GM04504 (cell line): ENCODE data around the gene FAM237B.

ENCODE experiments used
- DNase-seq: peaks from one replicate; pipeline ENCODE4 v3.0.0-alpha.2; 2012; ENCODE audit warnings: low read depth

FAM237B gene

DNA sequence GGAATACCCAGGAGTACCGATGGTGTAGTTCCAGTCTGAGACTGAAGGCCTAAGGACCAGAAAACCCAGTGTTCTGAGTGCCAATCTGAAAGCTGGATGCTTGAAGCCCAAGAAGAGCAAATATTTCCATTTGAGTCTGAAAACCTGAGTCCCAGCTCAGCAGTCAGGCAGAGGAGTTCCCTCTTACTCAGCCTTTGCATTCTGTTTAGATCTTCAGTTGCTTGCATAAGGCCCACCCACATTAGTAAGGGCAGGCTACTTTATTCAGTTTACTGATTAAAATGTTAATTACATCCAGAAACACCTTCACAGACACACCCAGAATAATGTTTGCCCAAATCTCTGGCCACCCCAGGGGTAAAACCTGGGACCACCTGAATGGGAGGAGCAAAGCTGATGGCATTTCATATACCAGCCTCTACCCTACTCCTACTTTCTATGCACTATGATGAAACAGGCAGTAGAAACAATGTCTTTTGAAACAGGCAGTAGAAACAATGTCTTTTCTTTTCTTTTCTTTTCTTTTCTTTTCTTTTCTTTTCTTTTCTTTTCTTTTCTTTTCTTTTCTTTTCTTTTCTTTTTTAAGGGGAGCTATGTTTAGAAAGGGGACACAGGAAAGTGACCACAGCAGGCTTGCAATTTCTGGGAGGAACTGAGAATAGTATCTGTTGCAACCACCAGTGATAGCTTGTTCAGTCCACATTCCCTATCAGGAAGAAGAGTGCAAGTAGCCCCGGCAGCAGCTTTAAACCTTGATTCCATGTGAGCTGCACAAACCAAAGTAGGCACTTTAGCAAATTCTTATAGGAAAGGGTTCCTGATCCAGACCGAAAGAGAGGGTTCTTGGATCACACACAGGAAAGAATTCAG is 30.6 kb downstream of the FAM237B start:
- no peak for DNase-seq

DNA sequence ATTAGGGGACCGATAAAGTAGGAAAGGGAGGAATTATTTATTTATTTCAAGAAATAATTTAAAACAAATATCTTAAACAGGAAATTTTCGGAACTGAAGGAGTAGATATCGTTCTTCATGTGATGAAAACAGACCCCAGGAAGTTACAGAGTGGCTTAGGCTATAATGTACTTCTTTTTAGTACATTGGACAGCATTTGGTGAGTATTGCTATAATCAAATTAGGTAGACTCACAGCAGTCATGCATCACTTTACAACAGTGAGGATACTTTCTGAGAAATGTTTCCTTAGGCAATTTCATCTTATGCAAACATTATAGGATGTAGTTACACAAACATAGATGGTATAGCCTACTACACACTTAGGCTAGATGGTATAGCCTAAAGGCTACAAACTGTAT is 33.0 kb downstream of the FAM237B start:
- no peak for DNase-seq

DNA sequence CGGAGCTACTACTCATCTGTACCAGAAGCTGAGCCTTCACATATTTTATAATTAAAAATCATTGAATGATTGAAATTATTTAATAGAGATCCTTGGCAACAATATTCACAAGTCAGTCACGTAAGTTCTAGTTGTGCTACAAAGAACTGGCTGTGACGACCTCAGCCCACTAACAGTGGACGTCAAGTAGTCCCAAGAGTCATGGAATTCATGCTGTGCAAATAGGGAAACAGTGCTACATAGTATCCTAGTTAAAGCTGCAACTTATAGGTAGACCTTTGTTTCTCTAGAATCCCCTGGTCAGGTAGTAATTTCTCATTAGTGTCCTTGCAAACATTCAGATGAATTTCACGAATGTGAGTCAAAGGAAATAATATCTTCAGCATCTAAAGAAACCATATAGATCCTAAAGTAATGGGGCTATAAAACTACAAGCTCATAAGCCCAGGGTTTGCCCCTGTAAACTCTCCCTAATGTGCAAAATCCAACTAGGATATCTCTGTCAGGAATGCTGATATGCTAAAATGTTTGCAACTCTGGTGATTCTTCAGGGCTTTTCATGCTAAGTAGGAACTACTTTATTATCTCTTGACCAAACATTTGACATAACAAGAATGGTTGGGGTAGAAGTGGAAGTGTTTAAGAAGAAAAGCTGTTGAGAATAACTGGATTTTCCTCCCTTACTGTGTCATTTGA is 44.9 kb downstream of the FAM237B start:
- DNase-seq, result no peak

DNA sequence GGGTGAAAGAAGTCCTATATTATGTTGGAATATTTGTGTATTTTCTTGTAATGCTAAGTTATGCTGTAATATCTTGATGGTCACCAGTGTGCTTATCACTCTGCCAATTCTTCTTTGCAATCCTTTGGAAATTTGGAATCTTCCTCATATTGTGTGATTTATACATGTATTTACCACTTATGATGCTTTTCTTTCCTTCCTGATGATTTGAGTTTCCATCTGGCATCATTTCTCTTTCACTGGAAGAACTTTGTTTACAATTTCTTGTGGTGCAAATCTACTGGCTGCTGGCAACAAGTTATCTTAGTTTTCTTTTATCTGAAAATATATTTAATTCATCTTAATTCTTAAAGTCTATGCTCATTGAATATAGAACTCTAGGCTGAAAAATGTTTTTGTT is 46.9 kb downstream of the FAM237B start:
- DNase-seq, result no peak

DNA sequence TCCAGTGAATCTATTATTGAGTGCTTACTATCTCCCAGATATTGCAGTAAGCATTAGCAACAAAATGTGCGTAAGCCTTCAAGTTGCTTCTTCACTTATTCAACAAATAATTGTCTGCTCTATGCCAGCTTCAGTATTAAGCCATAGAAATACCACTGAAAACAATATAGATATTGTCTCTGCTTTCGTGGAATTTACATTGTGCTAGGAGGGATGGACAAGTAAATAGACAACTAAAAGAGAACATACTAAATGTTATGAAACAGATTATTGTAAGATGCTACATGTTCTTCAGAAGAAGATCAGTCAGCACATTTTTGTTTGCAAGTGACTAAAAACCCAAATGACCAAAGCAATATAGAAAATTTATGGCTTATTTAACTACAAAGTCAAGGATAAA is 48.9 kb downstream of the FAM237B start:
- no peak for DNase-seq

DNA sequence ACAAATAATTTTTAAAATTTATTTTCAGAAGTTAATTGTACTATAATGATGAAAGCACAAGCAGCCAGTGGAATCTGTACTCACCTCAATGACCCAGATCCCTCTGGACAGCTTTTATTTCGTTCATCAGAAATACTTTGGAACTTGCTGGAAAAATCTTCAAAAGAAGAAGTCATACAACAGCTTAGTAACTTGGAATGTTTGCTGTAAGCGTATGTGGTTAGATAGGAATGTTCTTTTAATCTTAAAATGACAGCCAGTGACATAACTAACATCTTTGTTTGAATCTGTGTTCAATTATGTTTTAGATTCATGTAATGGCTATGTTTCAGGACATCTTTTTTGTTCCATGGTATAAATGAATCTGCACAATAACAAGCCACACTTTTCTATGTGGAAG is 49.4 kb downstream of the FAM237B start:
- DNase-seq, result peak; percentile 43

DNA sequence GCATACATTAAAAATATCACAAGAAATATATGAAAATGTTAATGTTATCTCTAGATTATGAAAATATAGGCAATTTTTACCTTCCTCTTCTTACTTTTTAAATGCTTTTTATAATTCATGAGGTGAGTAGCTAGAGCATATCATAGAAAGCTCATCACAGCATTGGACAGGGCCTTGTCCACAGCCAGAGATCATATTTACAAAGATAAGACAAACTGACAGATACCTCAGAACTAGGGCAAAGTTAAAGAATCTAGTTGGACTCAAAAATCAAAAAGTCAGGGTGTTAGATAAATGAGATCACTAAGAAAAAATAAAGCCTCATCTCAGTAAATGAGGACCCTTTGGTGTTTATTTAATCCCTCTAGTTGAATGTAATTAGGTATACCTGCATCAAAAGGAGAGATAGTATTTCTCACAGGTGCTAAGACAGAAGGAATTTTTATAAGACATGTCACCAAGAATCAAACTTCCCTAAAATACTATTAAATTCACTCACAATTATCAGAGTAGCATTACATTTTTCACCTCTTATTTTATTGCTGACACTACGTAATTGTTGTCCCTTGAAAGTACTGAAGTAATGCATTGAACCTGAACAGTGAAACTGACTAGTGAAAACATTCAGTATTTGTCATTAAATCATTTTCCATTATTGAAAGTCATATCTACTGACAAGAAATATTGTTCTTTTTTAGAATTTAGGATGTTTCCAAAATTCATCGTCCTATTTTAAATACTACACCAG is 50.5 kb downstream of the FAM237B start:
- no peak for DNase-seq

DNA sequence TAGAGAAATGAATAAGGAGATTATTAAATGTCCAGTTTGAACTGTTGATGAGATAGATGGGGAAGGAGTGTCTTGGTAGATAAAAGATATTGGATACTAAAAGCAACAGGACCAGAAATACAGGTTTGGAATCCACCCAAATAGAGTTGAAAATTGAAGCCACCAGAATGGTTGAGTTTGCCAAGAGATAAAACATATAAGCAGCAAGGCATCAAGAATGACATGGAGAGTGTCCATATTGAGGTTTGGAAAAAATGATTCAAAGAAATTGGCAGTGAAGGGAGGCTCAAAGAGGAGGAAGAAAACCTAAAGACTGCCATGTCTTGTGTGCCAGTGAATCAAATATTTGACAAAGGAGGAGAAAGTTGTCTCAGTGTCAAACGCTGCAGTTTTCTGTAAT is 51.9 kb downstream of the FAM237B start:
- no peak for DNase-seq

DNA sequence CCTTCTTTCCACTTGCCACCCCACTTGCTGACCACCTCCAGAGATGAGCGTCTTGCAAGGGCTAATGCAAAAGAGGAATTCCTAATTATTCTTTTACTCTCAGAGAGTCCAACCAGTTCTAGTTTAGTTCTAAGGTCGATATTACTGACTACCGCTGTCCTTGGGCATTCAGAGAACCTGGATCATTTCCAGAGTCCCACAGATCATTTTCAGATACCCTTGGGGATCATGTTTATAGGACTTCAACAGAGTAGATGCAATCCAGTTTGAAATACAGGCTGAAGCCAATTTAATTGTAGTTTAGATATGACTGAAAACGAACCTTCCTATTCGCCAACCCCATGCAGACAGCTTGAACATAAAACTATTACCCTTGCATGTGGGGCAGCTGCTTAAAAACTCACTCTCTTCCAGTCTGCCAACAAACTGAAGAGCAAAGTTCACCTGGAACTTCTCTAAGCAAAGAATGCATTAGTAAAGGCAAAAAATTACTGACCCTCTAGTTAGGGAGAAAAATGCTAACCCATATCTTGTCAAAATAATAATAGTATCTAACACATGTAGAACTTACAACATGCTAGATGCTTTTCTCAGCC is 53.7 kb downstream of the FAM237B start:
- no peak for DNase-seq

DNA sequence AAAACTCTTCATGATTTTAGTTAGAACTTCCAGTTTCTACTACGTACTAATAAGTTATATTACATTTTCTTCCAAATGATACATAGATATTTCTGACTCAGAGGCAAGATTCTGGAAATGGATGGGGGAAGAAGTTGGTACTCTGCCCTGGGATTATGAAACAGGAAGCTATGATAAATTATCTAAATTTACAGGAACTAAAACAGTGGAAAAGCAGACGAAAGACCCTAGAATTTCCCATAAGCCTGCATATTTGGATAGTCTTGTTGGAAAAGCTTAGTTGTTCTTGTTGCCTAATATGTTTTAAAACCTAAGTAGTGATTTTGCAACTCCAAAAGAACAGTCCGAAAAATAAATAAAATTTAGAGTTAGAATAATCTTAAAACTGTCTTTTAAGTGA is 54.3 kb downstream of the FAM237B start:
- peak; percentile 30 for DNase-seq
